HL-60/S4 treated with retinoic acid at 250 ng/mL for 4 days and 3 days (cell line): ENCODE measurements around the gene C3orf20.
"Not testable (repeated sequence)": the region's sequence is repeated elsewhere in the genome, so short reads cannot be mapped to it uniquely, and the experiment has no call there.

ENCODE experiments used
- in situ Hi-C: fragments of 300-500 bp; cut with MboI; formaldehyde crosslinking; loops from 2 replicates; pipeline ENCODE4 v1.7.0; 2022; ENCODE audit warnings: low sequenced_read_pairs

The C3orf20 gene

GRCh38 chr3:14808502-14809266 is 133.7 kb downstream of the C3orf20 start:
- in situ Hi-C loops: no loop called here

- in situ Hi-C loops: not testable (repeated sequence)
These were observed 134.7 kb downstream of the C3orf20 start for GRCh38 chr3:14809611-14810010.

- in situ Hi-C loops: no loop called here
These were observed 135.3 kb downstream of the C3orf20 start for GRCh38 chr3:14810070-14810791.

GRCh38 chr3:14810801-14811661 is 136.1 kb downstream of the C3orf20 start:
- in situ Hi-C loops: no loop called here

GRCh38 chr3:14811684-14812083 is 136.7 kb downstream of the C3orf20 start:
- in situ Hi-C loops: no loop called here

GRCh38 chr3:14812196-14812790 is 137.4 kb downstream of the C3orf20 start:
- in situ Hi-C loops: no loop called here

- in situ Hi-C loops: no loop called here
These were observed 139.5 kb downstream of the C3orf20 start for GRCh38 chr3:14814411-14814871.

- in situ Hi-C loops: no loop called here
These were observed 141.4 kb downstream of the C3orf20 start for GRCh38 chr3:14816359-14816758.

GRCh38 chr3:14818804-14819500 is 144.0 kb downstream of the C3orf20 start, which contains the start of gene FGD5:
Gene FGD5 (plus strand): TSS chr3:14818962. CDS start chr3:14819072, 110 bp downstream.
- in situ Hi-C loops: no loop called here

- in situ Hi-C loops: no loop called here
These were observed 144.7 kb downstream of the C3orf20 start for GRCh38 chr3:14819671-14820070.

- in situ Hi-C loops: no loop called here
These were observed 145.2 kb downstream of the C3orf20 start for GRCh38 chr3:14820156-14820555.

- in situ Hi-C loops: no loop called here
These were observed 146.2 kb downstream of the C3orf20 start for GRCh38 chr3:14821151-14821550.

- in situ Hi-C loops: no loop called here
These were observed 147.2 kb downstream of the C3orf20 start for GRCh38 chr3:14822134-14822533.
